SK-N-MC (cell line): ENCODE data around the gene ARIH1.

Source experiments
- EZH2 ChIP-seq: fragments of 200-600 bp; sonication (generic); IDR thresholded peaks from one replicate; pipeline ENCODE4 v1.6.1; 2017; ENCODE audit warnings: antibody characterized with exemption
- FOXP2 ChIP-seq: optimal IDR thresholded peaks from 2 replicates; pipeline ENCODE3; 2011; ENCODE audit warnings: mild to moderate bottlenecking, moderate library complexity; ENCODE audit not compliant: insufficient read depth; ENCODE audit errors: extremely low read length, control extremely low read depth
- POLR2AphosphoS5 ChIP-seq: IDR thresholded peaks from 2 replicates; pipeline ENCODE4 v1.6.1; 2012; ENCODE audit warnings: mild to moderate bottlenecking, low read depth, low read length, borderline replicate concordance

DNA sequence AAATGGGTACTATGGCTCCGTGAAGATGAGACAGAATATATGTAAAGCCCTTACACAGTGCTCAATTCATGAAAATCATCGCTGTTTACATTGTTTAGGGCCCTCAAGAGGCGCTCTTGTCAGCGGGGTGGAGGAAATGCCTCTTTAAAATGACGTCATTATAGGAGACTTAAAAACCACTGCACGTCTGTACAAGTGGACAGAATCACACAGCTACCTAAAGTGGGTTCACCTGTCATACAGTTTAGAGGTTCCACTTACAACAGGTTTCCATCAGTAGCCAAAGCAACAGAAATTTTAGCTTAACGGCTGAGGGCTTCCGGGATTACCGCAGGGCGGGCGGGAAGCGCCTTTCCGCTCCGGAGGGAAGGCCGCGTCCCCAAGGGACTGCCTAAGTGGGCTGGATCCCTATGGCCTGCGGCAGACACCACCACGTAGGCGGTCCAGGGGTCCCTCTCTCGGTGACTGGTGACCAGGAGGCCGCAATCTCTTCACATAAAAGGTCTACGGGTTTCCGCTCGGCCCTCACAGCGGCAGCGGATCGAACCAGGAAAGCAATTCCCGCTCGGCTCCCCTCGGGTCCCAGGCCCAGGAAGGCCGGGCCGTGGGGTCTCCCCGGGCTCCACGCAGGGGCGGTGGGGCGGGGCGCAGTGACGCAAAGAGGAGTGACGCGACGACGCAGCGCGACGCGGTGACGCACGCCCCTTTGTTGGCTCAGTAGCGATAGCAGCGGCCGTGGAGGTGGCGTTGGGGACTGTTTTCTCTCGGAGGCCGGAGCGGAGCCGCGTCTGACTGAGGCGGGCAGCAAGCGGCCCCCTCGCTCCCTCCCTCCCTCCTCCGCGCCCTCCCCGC lies at the start of gene ARIH1:
- TF ChIP-seq POLR2AphosphoS5, result peak; percentile 96
- no peak for TF ChIP-seq EZH2
- TF ChIP-seq FOXP2, result peak; percentile 91
